SH-SY5Y (cell line): ENCODE data around the gene ROMO1.

Source experiments
- GATA2 ChIP-seq: IDR thresholded peaks from 2 replicates; pipeline ENCODE4 v1.6.1; 2011; ENCODE audit warnings: mild to moderate bottlenecking, low read depth, low read length
- GATA3 ChIP-seq: IDR thresholded peaks from 2 replicates; pipeline ENCODE4 v1.6.1; 2011; ENCODE audit warnings: low read depth, mild to moderate bottlenecking, low read length, moderate library complexity

DNA sequence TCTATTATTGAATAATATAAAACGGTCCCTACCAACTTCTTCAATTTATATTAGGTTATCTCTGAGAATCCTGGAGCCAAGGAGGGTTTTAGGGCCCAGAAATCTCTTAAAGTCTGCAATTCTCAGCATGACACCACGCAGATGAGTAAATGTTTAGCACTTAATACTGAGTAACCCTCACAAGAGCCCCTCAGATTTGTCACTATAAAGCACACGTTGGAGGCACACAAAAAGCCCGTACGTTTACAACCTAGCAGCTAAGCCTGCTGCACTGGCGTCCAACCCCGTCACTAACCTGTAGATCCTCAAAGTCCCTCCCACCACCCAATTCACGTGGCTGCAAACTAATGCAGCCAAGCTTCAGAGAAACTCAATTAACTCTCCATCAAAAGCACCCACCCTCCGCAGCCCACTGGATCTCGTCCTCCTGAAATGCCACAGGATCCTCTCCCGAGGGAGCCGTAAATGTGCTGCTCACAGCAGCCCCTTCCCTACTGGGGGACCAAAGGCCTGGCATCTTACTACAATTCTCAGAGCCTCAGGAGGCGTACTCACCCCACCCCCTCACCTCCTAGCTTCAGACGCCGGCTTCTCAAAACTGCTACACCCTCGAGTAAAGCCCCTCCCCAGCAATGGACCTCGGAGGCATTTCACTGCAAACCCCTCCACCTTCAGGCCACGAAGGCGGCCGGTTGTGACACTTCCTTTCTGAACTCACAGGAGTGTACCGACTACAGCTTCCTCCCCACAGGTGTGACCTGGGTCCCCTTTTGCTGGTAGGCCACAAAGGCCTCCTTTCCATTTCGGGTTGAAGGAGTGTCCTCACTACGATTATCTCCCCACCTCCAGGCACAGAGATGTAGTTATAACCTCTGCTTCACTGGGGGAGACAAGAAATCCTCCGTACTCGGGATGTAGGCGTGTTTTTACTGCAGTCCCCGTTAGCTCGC lies 35.4 kb upstream of the ROMO1 start:
- TF ChIP-seq GATA2: no peak
- no peak for TF ChIP-seq GATA3
